Measurements from ENCODE around the gene EML4. TPM values are rescaled to one million over a fixed set of nuclear protein-coding genes. Genes with fewer than 3 reads are reported as not detected.

Gene EML4
- total and polyA plus RNA-seq, 2 of the 13 experiments (the other 11 are each of a cell fraction or from before 2014, with no cell fraction given): 243 to 476 TPM

DNA sequence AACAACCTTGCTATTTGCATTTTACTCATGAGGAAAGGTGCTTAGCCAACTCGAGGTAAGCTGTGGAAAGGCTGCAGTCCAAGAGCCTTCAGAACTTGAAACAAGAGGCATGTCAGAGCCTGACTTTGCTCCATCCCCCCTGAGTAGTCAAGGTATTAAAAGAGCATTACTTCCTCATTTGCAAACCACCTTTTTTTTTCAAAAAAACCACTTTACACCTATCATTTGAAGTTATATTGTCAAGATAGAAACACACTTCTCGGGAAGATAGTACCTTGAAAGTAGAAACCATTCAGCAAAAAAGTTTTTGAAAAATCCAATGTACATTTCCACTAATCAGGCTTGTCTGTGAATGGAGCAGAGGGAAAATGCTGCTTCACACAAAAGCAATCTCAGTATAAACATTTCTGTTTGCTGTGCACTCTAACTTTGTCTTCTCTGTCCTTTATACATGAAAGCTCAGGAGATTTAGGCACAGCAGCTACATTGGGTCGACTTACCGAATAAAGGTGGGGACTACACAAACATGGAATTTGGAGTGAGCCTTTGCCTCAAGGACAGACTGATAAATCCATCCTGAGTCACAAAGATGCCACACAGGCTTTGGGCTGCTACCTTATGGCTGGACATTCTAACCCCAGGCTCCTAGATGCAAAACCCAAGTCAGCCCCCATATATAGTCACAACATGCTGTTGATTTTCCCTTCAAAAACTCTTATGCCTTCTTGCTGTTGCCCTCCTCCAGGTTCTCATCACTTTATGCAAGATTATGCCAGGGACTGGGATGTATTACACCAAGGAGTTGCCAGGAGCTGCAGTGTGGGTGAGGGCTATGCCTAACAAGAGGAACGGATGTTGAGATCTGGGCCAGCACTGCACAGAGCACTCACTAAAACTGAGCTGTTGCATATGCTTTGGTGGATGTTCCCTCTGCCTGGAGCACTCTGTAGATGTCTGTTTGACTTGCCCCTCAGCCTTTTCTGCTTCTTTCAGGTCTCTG, 41.4 kb upstream of the EML4 start (continued):
- TF ChIP-seq, protein P1, sequence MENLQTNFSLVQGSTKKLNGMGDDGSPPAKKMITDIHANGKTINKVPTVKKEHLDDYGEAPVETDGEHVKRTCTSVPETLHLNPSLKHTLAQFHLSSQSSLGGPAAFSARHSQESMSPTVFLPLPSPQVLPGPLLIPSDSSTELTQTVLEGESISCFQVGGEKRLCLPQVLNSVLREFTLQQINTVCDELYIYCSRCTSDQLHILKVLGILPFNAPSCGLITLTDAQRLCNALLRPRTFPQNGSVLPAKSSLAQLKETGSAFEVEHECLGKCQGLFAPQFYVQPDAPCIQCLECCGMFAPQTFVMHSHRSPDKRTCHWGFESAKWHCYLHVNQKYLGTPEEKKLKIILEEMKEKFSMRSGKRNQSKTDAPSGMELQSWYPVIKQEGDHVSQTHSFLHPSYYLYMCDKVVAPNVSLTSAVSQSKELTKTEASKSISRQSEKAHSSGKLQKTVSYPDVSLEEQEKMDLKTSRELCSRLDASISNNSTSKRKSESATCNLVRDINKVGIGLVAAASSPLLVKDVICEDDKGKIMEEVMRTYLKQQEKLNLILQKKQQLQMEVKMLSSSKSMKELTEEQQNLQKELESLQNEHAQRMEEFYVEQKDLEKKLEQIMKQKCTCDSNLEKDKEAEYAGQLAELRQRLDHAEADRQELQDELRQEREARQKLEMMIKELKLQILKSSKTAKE (CRISPR knock-in tag; IDR thresholded peaks at IDR 0.05; ENCODE audit: borderline replicate concordance): peak; percentile 38; the same call in 1 of the 2 replicates
- TF ChIP-seq ATM (IDR thresholded peaks at IDR 0.05; ENCODE audit: borderline replicate concordance) (no peak), RFX5 (IDR thresholded peaks at IDR 0.05; ENCODE audit: low read depth, low read length) (no peak), XRCC5 (optimal IDR thresholded peaks at IDR 0.05; ENCODE audit: low read length) (peak; percentile 16), AKAP8 (CRISPR knock-in tag; IDR thresholded peaks at IDR 0.05) (peak; percentile 67; the same call in 1 of the 2 replicates), ZNF230 (CRISPR knock-in tag; IDR thresholded peaks at IDR 0.05) (no peak), HOXA3 (CRISPR knock-in tag; IDR thresholded peaks at IDR 0.05) (peak; percentile 82), CBX1 (IDR thresholded peaks at IDR 0.05; ENCODE audit: low read depth) (no peak), NCOA1 (CRISPR knock-in tag; IDR thresholded peaks at IDR 0.05) (peak; percentile 95; the same call in 1 of the 2 replicates), ZNF441 (CRISPR knock-in tag; IDR thresholded peaks at IDR 0.05; ENCODE audit: borderline replicate concordance) (no peak), ZIK1 (CRISPR knock-in tag; IDR thresholded peaks at IDR 0.05; ENCODE audit: borderline replicate concordance, low read depth) (no peak), RNF2 (conservative IDR thresholded peaks at IDR 0.05; ENCODE audit: low read depth) (no peak)
- TF ChIP-seq, protein P2, sequence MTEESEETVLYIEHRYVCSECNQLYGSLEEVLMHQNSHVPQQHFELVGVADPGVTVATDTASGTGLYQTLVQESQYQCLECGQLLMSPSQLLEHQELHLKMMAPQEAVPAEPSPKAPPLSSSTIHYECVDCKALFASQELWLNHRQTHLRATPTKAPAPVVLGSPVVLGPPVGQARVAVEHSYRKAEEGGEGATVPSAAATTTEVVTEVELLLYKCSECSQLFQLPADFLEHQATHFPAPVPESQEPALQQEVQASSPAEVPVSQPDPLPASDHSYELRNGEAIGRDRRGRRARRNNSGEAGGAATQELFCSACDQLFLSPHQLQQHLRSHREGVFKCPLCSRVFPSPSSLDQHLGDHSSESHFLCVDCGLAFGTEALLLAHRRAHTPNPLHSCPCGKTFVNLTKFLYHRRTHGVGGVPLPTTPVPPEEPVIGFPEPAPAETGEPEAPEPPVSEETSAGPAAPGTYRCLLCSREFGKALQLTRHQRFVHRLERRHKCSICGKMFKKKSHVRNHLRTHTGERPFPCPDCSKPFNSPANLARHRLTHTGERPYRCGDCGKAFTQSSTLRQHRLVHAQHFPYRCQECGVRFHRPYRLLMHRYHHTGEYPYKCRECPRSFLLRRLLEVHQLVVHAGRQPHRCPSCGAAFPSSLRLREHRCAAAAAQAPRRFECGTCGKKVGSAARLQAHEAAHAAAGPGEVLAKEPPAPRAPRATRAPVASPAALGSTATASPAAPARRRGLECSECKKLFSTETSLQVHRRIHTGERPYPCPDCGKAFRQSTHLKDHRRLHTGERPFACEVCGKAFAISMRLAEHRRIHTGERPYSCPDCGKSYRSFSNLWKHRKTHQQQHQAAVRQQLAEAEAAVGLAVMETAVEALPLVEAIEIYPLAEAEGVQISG (CRISPR knock-in tag; IDR thresholded peaks at IDR 0.05): peak; percentile 68
- TF ChIP-seq, protein P3, sequence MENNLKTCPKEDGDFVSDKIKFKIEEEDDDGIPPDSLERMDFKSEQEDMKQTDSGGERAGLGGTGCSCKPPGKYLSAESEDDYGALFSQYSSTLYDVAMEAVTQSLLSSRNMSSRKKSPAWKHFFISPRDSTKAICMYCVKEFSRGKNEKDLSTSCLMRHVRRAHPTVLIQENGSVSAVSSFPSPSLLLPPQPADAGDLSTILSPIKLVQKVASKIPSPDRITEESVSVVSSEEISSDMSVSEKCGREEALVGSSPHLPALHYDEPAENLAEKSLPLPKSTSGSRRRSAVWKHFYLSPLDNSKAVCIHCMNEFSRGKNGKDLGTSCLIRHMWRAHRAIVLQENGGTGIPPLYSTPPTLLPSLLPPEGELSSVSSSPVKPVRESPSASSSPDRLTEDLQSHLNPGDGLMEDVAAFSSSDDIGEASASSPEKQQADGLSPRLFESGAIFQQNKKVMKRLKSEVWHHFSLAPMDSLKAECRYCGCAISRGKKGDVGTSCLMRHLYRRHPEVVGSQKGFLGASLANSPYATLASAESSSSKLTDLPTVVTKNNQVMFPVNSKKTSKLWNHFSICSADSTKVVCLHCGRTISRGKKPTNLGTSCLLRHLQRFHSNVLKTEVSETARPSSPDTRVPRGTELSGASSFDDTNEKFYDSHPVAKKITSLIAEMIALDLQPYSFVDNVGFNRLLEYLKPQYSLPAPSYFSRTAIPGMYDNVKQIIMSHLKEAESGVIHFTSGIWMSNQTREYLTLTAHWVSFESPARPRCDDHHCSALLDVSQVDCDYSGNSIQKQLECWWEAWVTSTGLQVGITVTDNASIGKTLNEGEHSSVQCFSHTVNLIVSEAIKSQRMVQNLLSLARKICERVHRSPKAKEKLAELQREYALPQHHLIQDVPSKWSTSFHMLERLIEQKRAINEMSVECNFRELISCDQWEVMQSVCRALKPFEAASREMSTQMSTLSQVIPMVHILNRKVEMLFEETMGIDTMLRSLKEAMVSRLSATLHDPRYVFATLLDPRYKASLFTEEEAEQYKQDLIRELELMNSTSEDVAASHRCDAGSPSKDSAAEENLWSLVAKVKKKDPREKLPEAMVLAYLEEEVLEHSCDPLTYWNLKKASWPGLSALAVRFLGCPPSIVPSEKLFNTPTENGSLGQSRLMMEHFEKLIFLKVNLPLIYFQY (CRISPR knock-in tag; IDR thresholded peaks at IDR 0.05; ENCODE audit: borderline replicate concordance): no peak; the same call in none of the 2 replicates
- TF ChIP-seq, protein P4, sequence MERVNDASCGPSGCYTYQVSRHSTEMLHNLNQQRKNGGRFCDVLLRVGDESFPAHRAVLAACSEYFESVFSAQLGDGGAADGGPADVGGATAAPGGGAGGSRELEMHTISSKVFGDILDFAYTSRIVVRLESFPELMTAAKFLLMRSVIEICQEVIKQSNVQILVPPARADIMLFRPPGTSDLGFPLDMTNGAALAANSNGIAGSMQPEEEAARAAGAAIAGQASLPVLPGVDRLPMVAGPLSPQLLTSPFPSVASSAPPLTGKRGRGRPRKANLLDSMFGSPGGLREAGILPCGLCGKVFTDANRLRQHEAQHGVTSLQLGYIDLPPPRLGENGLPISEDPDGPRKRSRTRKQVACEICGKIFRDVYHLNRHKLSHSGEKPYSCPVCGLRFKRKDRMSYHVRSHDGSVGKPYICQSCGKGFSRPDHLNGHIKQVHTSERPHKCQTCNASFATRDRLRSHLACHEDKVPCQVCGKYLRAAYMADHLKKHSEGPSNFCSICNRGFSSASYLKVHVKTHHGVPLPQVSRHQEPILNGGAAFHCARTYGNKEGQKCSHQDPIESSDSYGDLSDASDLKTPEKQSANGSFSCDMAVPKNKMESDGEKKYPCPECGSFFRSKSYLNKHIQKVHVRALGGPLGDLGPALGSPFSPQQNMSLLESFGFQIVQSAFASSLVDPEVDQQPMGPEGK (CRISPR knock-in tag; IDR thresholded peaks at IDR 0.05): peak; percentile 80
- TF ChIP-seq, protein P5, sequence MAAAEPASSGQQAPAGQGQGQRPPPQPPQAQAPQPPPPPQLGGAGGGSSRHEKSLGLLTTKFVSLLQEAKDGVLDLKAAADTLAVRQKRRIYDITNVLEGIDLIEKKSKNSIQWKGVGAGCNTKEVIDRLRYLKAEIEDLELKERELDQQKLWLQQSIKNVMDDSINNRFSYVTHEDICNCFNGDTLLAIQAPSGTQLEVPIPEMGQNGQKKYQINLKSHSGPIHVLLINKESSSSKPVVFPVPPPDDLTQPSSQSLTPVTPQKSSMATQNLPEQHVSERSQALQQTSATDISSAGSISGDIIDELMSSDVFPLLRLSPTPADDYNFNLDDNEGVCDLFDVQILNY (CRISPR knock-in tag; conservative IDR thresholded peaks at IDR 0.05): no peak

Data from HepG2 (cell line).